COLO668 (cell line): Measurements from ENCODE around the gene ADAMTSL1.
"Not testable (repeated sequence)": the region's sequence is repeated elsewhere in the genome, so short reads cannot be mapped to it uniquely, and the experiment has no call there.

Experiments
- DNase-seq: peaks from one replicate; lab custom pipeline; 2025; ENCODE audit not compliant: unreplicated experiment; lab: John Stamatoyannopoulos, UW

Gene ADAMTSL1

GRCh38 chr9:18837402-18837801 is 363.4 kb downstream of the ADAMTSL1 start:
- DNase-seq = no peak

- DNase-seq = no peak
Measured at GRCh38 chr9:18847576-18848275, 373.8 kb downstream of the ADAMTSL1 start.

- DNase-seq = no peak
Measured at GRCh38 chr9:18848657-18849056, 374.7 kb downstream of the ADAMTSL1 start.

- DNase-seq = no peak
Measured at GRCh38 chr9:18849270-18849669, 375.3 kb downstream of the ADAMTSL1 start.

- no peak for DNase-seq
Measured at GRCh38 chr9:18849890-18850677, 376.1 kb downstream of the ADAMTSL1 start.

- DNase-seq = no peak
Measured at GRCh38 chr9:18851069-18851795, 377.3 kb downstream of the ADAMTSL1 start.

- no peak for DNase-seq
Measured at GRCh38 chr9:18855656-18856055, 381.7 kb downstream of the ADAMTSL1 start.

- DNase-seq = no peak
Measured at GRCh38 chr9:18857334-18857733, 383.4 kb downstream of the ADAMTSL1 start.

GRCh38 chr9:18857769-18858168 is 383.8 kb downstream of the ADAMTSL1 start:
- no peak for DNase-seq

GRCh38 chr9:18861609-18862544 is 387.9 kb downstream of the ADAMTSL1 start:
- DNase-seq = no peak

- no peak for DNase-seq
Measured at GRCh38 chr9:18863791-18864190, 389.8 kb downstream of the ADAMTSL1 start.

- no peak for DNase-seq
Measured at GRCh38 chr9:18864516-18864915, 390.6 kb downstream of the ADAMTSL1 start.

GRCh38 chr9:18865542-18865941 is 391.6 kb downstream of the ADAMTSL1 start:
- no peak for DNase-seq

- no peak for DNase-seq
Measured at GRCh38 chr9:18866121-18866831, 392.3 kb downstream of the ADAMTSL1 start.

GRCh38 chr9:18869725-18870124 is 395.8 kb downstream of the ADAMTSL1 start:
- DNase-seq = no peak

- DNase-seq = no peak
Measured at GRCh38 chr9:18874069-18874468, 400.1 kb downstream of the ADAMTSL1 start.

GRCh38 chr9:18874990-18875389 is 401.0 kb downstream of the ADAMTSL1 start:
- DNase-seq = not testable (repeated sequence)

- DNase-seq = no peak
Measured at GRCh38 chr9:18877984-18878383, 404.0 kb downstream of the ADAMTSL1 start.

- no peak for DNase-seq
Measured at GRCh38 chr9:18881758-18882157, 407.8 kb downstream of the ADAMTSL1 start.

- DNase-seq = no peak
Measured at GRCh38 chr9:18887546-18887945, 413.6 kb downstream of the ADAMTSL1 start.
